CD4-positive, alpha-beta T cell treated with Interleukin-17A for 4 hours (primary cell): ENCODE measurements around the gene PRRX2.

Experiments used
- DNase-seq: peaks from one replicate; pipeline ENCODE4 v3.0.0-alpha.2; 2020; ENCODE audit warnings: mixed read lengths

PRRX2 gene

GRCh38 chr9:129682381-129682780, 16.9 kb downstream of the PRRX2 start:
- DNase-seq: no peak

GRCh38 chr9:129685220-129685932, 19.9 kb downstream of the PRRX2 start:
- DNase-seq: no peak

DNA sequence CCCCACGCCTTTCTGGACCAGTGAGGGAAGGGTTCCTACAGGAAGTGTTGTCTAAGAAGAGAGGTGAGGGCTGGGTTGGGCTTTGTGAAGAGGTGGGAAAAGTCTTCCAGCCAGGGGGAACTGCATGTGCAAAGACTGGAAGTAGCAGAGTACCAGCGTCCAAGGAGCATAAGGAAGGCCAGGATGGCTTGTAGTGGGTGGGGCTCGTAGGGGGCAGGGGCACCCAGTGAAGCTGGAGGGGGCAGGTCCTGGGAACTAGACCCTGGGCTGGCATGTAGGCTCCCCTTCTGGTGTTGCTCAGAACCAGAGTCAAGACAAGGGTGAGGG, 20.4 kb downstream of the PRRX2 start:
- DNase-seq: no peak

DNA sequence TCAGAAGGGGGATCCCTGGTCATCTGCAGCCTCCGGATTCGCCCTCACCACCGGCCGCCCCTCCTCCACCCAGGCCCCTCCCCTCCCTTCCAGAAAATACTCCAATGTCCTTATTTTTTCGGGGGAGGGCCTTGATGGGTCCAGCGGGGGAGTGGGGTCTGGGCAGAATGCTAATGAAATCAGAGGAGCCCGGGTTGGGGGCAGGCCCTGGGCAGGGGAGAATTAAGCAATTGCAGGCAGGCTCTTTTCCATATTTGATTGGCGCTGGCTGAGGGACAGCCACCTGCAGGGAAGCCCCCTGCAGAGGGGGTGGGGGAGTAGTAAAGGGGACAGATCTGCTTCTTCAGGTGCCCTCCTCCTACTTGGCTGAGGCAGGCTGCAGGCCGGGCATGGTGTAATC, 21.3 kb downstream of the PRRX2 start:
- DNase-seq: no peak

DNA sequence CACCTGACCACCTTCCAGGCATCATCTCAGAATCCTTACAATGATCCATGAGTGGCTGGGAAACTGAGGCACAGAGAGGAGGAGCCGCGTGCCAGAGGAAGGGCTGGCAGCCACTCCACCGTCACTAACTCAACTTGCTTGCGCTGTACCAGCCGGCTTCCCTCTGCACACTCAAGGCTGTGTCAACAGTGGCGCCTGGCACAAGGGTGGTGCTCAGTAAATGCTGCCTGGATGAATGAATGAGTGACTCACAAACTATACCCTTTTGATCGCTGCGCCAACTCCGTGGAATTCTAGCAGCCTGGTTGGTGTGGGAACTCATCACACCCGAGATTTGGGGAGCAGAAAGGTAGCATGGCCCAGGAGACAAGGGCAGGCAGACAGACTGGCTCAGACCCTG, 21.9 kb downstream of the PRRX2 start:
- no peak for DNase-seq

GRCh38 chr9:129688285-129689043, 23.0 kb downstream of the PRRX2 start:
- no peak for DNase-seq

DNA sequence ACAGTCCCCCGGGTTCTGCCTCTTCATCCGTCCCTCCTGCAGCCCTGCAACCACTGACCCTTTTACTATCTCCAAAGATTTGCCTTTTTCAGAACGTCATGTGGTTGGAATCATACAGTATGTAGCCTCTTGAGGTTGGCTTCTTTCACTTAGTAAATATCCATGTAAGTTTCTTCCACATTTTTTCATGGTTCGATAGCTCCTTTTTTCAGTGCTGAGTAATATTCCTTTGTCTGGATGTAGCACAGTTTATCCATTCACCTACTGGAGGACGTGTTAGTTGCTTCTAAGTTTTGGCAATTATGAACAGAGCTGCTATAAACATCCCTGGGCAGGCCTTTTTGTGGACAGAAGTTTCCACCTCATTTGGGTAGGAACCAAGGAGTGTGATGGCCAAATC, 27.1 kb downstream of the PRRX2 start:
- no peak for DNase-seq

GRCh38 chr9:129693741-129694140, 28.3 kb downstream of the PRRX2 start:
- no peak for DNase-seq

GRCh38 chr9:129694243-129694646, 28.8 kb downstream of the PRRX2 start:
- no peak for DNase-seq

DNA sequence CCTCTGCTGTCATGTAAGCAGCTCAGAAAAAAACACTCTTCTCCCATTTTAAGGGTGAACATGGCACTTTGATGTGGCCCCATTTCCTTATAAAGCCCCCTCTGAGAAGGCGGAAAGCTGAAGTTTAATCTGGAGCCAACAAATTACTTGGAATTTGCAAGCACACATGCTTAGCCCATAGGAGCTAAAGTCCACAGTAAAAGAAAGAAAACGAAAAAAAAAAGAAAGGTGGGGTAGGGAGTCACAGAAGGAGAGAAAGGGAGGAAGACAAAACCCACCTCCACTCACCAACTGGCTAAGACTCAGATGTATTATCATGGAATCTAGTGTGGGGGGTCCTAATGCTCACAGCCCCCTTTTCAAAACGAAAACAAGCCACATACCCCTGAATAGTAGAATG, 30.4 kb downstream of the PRRX2 start:
- no peak for DNase-seq

DNA sequence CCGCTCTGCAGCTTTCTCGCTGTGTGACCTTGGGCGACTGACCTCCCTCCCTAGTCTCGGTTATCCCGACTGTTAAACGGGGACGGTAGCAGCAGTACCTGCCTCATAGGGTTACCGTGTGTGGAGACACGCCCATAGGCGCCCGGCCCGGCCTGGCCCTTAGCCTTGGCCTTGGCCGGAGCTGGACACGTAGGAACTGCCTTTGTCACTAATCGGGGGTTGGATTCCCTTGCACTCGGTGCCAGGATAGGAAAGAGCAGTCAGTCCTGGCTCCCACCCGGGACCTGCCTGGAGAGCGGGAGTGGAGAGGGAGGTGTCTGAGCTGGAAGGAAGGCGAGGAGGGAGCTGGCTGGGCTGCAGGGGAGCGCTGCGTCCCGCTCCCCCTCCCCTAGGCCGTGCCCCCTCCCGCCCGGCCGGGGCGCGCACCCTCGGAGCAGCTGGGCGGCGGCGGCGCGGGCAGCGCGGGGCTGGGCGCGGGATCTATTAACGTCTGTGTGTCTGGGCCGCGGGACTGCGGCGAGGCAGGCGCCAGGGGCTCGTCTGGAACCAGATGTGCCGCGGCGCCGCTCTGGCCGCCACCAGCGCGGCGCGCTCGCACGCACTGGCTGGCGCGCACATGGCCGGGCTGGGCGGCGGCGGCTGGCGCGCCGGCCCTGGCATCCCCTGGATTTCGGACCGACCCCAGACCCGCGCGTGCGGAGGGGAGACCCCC, 31.7 kb downstream of the PRRX2 start:
- no peak for DNase-seq

GRCh38 chr9:129697656-129698253, 32.3 kb downstream of the PRRX2 start:
- DNase-seq: no peak

DNA sequence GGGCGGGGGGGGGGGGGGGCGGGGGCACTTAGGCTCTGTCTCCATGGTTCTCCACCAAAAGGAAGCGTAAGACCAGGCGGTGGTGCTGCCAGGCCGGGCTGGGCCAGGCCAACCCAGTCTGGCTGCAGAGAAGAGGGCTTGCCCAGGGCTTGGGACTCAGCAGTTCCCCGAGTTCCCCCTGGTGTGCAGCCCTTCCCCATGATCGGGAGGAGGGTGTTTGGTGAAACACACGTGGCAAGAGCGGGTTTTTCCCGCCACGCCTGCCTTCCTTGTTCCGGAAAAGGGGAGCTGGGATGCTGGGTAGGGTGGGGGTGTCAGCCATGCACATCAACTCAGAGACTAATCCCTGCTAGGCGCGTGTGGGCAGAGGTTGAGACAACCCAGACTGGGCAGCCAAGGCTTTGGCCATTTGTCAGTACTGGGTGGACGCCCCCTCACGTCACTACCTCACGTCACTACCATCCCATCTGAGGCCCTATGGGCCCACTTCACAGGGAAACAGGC, 32.9 kb downstream of the PRRX2 start:
- no peak for DNase-seq

DNA sequence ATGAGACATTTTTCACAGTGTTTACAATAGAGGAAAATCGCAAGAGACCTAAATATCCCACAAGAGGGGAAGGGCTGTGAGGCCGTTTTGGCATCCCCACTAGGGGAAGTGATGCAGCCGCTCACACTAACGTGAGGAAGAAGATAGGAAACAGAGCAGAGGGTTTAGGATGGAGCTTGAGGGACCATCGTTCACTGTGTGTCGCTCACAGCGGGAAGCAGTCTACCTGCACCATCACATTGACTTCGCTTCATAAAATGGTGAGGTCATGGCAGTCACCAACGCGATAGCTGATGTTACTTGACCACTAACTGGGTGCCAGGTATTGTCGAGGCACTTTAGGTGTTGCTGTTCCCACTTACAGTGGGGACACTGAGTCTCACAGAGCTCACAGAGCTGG, 35.6 kb downstream of the PRRX2 start:
- DNase-seq: no peak

DNA sequence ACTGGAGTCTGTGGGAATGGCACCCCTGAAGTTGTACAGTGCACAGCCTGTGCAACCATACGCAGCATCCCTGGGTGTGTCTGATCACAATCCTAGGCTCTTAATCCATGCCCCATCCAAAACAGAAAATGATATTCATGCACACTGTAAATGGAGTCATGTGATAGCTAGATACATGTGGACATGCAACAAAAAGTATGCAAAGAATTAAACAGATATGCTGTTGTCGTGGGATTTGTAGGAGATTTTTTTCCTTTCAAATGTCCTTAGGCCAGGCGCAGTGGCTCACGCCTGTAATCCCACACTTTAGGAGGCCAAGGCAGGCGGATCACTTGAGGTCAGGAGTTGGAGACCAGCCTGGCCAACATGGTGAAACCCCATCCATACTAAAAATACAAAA, 36.1 kb downstream of the PRRX2 start:
- no peak for DNase-seq

DNA sequence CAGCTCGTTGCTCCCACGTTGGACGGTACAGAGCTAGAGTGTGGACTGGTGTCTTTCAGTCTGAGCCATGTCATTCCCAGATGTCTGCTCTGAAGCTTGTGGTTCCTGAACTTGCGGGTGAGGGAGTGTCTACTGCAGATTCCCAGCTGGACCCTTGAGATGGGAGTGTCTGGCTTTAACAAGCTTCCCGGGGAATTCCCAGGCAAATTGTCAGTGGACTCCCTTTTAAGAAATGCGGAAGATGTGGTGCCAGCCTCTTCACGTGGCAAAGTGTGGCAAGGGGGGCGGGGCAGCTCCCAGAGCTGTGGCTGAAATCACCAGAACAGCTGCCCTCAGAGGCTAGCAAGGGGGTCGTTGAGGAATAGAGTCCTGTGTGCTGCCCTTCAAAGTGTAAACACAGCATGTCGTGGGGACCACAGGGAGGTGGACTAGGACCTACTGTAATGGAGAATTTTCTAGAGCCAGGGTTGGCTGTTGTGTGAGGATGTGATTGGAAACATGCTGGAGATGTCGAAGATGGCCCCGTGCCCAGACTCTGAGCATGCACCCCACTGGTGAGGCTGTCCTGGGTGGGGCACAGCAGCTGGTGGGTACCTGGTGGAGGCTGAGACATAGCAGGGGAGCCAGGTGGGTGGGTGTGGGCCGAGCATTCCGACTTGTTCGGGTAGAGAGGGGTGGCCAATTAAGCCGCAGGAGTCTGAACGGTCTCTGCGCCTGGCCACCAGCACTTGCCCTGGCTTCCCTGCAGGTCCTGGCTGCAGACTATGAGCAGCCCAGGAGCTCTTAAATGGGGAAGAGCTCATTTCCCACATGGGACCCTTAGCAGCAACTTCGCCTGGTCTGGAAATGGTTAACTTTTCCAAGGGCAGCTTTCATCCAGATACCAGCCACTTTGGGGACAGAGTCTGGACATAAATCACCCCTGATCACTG, 37.4 kb downstream of the PRRX2 start:
- no peak for DNase-seq

DNA sequence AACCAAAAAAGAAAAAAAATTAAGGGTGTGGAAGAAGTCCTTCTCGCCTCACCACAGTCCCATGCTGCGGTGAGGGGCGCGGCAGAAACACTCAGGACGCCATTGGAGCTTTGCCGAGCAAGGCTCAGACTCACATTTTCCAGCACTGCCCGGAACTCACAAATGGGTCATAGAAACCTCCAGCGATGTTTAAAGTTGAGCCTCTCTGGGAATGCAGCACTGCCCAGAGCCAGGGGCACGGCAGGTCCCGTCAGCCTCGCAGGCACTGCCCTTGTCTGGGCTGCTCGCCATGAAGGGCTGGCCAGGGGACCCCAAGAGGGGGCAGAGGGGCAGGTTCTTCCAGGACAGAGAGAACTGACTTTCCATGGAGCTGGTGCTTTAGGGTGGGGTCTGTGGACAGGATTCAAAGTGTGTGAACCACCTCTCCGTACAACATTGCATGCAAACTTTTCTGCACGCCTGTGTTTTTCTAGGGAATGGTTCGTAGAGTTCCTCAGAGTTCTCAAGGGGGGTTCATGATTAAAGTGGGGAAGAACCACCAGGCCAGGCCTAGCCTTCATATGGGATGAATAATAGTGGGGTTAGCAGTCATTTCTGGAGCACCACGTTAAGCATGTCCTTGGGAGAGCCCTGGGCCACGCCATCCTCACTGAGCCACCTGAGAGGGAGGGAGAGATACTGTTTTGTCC, 38.4 kb downstream of the PRRX2 start:
- DNase-seq: no peak

DNA sequence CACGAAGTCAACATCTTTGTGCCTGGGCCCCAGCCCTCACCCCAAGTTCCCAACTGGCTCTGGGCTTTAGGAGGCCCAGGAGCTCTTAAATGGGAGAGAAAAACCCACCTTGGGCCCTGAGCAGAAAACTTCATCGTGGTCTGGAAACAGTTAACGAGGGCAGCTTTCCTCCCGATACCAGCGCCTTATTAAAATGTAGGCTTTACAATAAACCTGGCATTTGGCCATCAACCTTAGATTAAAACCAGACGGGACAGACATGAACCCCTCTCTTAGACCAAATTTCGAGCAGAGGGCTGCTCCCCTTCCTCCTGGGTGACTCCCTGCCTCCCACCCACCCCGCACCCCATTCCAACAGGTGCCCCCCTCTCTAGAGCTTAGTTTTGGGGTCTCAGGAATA, 39.4 kb downstream of the PRRX2 start:
- no peak for DNase-seq

- DNase-seq: no peak
These were observed 43.3 kb downstream of the PRRX2 start for GRCh38 chr9:129708793-129709192.

DNA sequence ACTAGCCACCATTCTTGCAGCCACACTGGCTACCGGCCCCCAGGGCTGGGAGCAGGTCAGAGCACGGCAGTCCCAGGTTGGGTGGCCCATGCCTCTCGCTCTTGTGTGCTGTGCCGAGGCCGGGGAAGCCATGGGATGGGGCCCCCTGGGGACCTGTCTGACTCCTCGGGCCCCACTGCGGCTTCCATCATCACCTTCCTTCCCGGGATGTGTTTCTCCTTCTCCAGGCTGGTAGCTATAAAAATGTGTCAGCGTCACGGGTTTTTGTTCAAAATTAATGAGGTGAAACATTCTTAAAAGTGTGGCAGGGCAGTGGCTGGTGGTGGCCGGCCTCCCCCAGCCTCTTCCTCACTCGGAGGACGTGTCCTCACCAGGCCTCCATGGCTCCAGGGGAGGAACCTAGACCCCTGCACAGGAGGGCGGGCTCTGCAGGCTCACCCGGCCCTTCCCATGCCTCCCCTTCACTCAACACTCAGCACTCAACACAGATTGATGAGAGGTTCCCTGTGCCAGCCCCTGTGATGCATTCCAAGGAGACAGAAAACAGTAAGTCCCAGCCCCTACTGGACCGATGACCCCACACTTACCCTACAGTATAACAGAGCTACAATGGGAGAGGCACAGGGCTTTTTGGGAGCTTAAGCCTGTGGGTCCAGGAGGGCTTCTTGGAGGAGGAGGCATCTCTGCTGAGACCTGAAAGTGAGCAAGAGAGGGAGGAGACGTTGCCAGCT, 44.2 kb downstream of the PRRX2 start:
- DNase-seq: no peak

- no peak for DNase-seq
These were observed 44.7 kb downstream of the PRRX2 start for GRCh38 chr9:129710169-129710453.
